Panc1 (cell line): ENCODE measurements around the gene FAM184B.

Experiments
- POLR2AphosphoS5 ChIP-seq: IDR thresholded peaks from 2 replicates; pipeline ENCODE4 v1.6.1; 2012; ENCODE audit warnings: mild to moderate bottlenecking, low read depth, low read length, moderate library complexity
- TCF7L2 ChIP-seq: IDR thresholded peaks from 2 replicates; pipeline ENCODE4 v1.6.1; 2011; ENCODE audit warnings: mild to moderate bottlenecking, low read depth, low read length, inconsistent platforms
- TF ChIP-seq, protein P1 (sequence below): fragments of 450-650 bp; IDR thresholded peaks from 2 replicates; pipeline ENCODE4 v1.5.1; 2017; ENCODE audit warnings: mild to moderate bottlenecking
- TF ChIP-seq, protein P2 (sequence below), 2 experiments: IDR thresholded peaks; 2 replicates each; pipeline ENCODE4 v1.6.1; 2011 to 2012; ENCODE audit warnings: low read depth in 2 of 2, control low read depth in 1 of 2, low read length in 1 of 2, mild to moderate bottlenecking in 1 of 2, moderate library complexity in 1 of 2; ENCODE audit not compliant: insufficient read depth in 1 of 2

GRCh38 chr4:17624821-17625220 lies 156.6 kb downstream of the FAM184B start:
- TF ChIP-seq, protein P1, sequence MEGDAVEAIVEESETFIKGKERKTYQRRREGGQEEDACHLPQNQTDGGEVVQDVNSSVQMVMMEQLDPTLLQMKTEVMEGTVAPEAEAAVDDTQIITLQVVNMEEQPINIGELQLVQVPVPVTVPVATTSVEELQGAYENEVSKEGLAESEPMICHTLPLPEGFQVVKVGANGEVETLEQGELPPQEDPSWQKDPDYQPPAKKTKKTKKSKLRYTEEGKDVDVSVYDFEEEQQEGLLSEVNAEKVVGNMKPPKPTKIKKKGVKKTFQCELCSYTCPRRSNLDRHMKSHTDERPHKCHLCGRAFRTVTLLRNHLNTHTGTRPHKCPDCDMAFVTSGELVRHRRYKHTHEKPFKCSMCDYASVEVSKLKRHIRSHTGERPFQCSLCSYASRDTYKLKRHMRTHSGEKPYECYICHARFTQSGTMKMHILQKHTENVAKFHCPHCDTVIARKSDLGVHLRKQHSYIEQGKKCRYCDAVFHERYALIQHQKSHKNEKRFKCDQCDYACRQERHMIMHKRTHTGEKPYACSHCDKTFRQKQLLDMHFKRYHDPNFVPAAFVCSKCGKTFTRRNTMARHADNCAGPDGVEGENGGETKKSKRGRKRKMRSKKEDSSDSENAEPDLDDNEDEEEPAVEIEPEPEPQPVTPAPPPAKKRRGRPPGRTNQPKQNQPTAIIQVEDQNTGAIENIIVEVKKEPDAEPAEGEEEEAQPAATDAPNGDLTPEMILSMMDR = no peak
- TF ChIP-seq POLR2AphosphoS5 = no peak
- no peak for TF ChIP-seq TCF7L2
- TF ChIP-seq, protein P2, sequence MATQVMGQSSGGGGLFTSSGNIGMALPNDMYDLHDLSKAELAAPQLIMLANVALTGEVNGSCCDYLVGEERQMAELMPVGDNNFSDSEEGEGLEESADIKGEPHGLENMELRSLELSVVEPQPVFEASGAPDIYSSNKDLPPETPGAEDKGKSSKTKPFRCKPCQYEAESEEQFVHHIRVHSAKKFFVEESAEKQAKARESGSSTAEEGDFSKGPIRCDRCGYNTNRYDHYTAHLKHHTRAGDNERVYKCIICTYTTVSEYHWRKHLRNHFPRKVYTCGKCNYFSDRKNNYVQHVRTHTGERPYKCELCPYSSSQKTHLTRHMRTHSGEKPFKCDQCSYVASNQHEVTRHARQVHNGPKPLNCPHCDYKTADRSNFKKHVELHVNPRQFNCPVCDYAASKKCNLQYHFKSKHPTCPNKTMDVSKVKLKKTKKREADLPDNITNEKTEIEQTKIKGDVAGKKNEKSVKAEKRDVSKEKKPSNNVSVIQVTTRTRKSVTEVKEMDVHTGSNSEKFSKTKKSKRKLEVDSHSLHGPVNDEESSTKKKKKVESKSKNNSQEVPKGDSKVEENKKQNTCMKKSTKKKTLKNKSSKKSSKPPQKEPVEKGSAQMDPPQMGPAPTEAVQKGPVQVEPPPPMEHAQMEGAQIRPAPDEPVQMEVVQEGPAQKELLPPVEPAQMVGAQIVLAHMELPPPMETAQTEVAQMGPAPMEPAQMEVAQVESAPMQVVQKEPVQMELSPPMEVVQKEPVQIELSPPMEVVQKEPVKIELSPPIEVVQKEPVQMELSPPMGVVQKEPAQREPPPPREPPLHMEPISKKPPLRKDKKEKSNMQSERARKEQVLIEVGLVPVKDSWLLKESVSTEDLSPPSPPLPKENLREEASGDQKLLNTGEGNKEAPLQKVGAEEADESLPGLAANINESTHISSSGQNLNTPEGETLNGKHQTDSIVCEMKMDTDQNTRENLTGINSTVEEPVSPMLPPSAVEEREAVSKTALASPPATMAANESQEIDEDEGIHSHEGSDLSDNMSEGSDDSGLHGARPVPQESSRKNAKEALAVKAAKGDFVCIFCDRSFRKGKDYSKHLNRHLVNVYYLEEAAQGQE (IDR thresholded peaks at IDR 0.05; ENCODE audit: insufficient read depth in 1 of 2, low read depth in 2 of 2, low read length in 1 of 2) = no peak
